ENCODE data around the gene IL2RA. TPM values are rescaled to one million over a fixed set of nuclear protein-coding genes. Genes with fewer than 3 reads are reported as not detected.

The IL2RA gene
- total and polyA plus RNA-seq, 9 of the 15 experiments (the other 6 are each of a cell fraction or from before 2014, with no cell fraction given): 0.95 TPM; not detected in 8

- TF ChIP-seq E2F6 (IDR thresholded peaks at IDR 0.05; ENCODE audit: borderline replicate concordance in 1 of 2, extremely low read depth in 1 of 2, insufficient read depth in 1 of 2, insufficient read length in 1 of 2, low read depth in 1 of 2, low read length in 1 of 2, poor library complexity in 1 of 2, severe bottlenecking in 1 of 2) (peak in 1 of 2 experiments; percentile 77), ZEB2 (IDR thresholded peaks at IDR 0.05) (no peak), FOXO4 (CRISPR knock-in tag; IDR thresholded peaks at IDR 0.05) (no peak), ZNF740 (CRISPR knock-in tag; IDR thresholded peaks at IDR 0.05) (no peak), ZNF740 (tag; IDR thresholded peaks at IDR 0.05) (no peak), ZNF586 (CRISPR knock-in tag; conservative IDR thresholded peaks at IDR 0.05) (no peak), EZH2 (IDR thresholded peaks at IDR 0.05; ENCODE audit: borderline replicate concordance, low read depth, low read length) (no peak), IRF2 (CRISPR knock-in tag; IDR thresholded peaks at IDR 0.05) (no peak), ZNF583 (CRISPR knock-in tag; IDR thresholded peaks at IDR 0.05) (no peak), BRD4 (IDR thresholded peaks at IDR 0.05) (no peak), UBTF (IDR thresholded peaks at IDR 0.05; ENCODE audit: borderline replicate concordance in 1 of 2, low read depth in 2 of 2, low read length in 2 of 2) (peak; percentile 98), HOMEZ (CRISPR knock-in tag; IDR thresholded peaks at IDR 0.05) (no peak), KLF10 (CRISPR knock-in tag; IDR thresholded peaks at IDR 0.05) (no peak), DACH1 (IDR thresholded peaks at IDR 0.05; ENCODE audit: partially characterized antibody) (no peak), HINFP (tag; conservative IDR thresholded peaks at IDR 0.05; ENCODE audit: low read depth) (no peak), MAX (CRISPR knock-in tag; IDR thresholded peaks at IDR 0.05) (no peak), MXD1 (CRISPR knock-in tag; IDR thresholded peaks at IDR 0.05; ENCODE audit: borderline replicate concordance, poor library complexity, severe bottlenecking) (no peak)
Observed at GRCh38 chr10:6088721-6089333, 26.7 kb upstream of the IL2RA start, which contains the start of gene RBM17 (continued).
